RCC 7860 (cell line): Measurements from ENCODE around the gene TCAF1.
"Not testable (repeated sequence)": the region's sequence is repeated elsewhere in the genome, so short reads cannot be mapped to it uniquely, and the experiment has no call there.

ENCODE experiments used
- DNase-seq: peaks from one replicate; pipeline ENCODE4 v3.0.0-alpha.2; 2015; ENCODE audit warnings: low spot score
- FAIRE-seq: peaks from 2 replicates; lab custom pipeline; 2012; peaks lifted over from hg19 to GRCh38; lab: Jason Lieb, UNC

TCAF1 gene

DNA sequence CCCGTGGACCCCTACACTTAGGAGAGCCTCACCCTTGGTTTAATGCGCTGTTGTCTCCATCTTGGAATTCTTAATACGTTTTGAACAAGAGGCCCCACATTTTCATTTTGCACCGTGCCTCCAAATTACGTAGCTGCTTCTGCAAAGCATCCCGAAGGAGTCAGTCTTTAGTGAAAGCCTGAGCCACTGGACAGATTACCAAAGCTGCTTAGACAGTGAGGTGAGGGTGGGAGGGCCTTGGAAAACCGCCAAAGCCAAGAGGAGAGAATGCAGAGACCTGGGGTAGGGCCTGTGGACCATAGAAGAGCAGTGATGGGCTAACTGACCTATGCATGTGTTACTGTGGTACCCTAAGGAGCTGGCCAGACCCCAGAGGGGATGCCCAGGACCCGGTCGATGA lies 4.2 kb upstream of the TCAF1 start:
- FAIRE-seq (no peak), DNase-seq (no peak)

DNA sequence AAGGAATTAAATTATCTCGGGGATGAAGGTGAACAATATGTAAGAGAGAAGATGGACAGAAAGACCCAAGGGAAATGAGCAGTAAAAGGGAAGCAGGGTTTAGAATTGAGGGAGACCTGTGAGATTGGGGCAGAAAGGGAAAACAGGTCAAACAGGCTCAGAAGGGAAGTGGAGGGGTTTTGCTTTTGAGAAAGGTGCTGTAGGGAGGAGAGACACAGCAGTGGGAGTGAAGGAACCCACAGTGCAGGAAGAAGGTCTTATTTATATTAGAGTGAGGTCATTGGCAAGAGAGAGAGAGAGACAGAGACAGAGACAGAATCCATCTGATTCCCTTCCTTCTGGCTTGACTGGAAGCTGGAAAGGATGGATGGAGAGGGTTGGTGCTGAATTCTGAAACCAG lies 3.5 kb upstream of the TCAF1 start:
- FAIRE-seq (no peak), DNase-seq (no peak)

DNA sequence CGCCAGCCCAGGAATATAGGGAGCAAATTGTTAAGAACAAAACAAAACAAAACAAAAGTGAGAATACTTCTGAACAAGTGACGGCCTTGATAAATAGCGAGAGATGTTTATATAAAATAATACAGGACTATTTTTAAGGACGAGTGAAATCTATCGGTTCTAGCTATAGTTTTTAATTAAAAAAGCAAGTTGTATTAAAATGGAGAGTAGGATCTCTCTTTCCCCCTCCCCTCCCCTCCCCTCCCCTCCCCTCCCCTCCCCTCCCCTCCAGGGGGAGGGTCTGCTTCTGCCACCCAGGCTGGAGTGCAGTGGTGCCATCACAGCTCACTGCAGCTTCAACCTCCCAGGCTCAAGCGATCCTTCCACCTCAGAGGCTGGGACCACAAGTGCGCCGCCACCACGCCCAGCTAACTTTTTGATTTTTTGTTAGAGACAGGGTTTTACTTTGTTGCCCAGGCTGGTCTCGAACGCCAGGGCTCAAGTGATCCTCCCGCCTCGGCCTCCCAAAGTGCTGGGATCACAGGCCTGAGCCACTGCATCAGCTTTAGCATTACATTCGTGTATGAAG lies 440 bp upstream of the TCAF1 start:
- DNase-seq (no peak), FAIRE-seq (no peak)

DNA sequence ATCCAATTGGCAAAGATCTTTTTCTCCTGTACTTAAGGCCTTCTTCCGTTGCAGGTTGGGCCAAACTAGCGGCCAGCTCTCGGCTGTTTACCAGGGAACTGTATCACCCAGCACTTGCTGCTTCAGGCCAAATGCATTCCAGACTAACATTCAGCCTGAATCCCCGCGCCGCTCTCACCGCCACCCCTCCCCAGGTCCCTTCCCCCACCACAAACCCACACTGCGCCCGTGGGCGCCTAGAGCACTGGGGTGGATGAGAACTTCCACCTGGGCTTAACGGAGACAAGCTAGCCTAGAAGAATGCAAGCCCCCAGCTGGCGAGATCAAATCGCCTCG lies 676 bp downstream of the TCAF1 start:
- peak; percentile 30 for DNase-seq
- no peak for FAIRE-seq

DNA sequence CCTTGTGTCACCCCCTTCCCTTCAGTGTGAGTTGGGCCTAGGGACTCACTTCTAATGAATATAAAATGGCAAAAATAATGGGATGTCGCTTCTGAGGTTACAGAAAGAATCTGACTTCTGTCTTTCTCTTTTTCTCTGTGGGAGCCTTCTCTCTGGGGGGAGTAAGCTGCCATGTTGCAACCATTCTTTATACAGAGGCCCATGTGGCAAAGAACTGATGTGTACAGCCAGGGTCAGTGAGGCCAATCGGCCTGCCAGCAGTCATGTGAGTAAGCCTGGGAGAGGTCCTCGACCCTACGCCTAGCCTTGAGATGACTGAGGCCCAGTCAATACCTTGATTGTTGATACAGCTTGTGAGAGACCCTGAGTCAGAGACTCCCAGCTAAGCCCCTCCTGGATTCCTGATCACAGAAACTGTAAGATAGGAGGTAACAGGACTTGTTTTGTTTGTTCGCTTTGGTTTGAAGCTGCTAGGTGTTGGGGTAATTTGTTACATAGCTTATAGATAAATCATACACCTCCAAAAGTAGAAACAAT lies 1.7 kb downstream of the TCAF1 start:
- no peak for FAIRE-seq

DNA sequence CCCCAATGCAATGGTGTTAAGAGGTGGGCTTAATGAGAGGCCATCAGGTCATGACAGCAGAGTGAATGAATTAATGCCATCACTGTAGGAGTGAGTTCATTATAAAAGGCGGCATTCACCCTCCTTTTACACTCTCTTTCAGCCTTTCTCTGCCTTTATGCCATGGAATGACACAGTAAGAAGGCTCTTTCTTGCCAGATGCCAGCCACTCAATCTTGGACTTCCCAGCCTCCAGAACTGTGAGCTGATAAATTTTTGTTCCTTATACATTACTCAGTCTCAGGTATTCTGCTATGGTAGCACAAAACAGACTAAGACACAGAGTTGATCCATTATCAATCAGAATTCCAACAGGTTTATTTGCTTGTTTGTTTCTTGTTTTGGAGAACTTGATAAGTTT lies 3.2 kb downstream of the TCAF1 start:
- no peak for DNase-seq
- no peak for FAIRE-seq

More for the DNA sequence above, 1.7 kb downstream of the TCAF1 start:
- peak; percentile 43 for DNase-seq

DNA sequence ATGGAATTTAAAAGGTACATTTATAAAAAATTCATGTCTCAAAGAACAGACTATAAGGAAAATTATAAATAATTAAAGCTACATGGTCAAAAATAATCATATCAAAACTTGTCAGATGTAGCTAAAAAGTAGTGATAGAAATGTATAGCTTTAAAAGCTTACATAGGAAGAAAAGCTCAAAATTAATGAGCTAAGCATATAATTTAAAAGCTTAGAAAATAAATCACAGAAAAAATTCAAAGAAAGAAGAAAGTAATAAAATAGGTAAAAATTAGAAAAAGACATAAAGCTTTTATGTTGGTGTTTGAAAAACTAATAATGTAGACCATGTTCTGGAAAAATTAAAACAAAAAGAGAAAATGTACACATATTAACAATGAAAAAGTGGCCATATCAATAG lies 5.3 kb downstream of the TCAF1 start:
- DNase-seq: no peak
- FAIRE-seq: peak; percentile 48

DNA sequence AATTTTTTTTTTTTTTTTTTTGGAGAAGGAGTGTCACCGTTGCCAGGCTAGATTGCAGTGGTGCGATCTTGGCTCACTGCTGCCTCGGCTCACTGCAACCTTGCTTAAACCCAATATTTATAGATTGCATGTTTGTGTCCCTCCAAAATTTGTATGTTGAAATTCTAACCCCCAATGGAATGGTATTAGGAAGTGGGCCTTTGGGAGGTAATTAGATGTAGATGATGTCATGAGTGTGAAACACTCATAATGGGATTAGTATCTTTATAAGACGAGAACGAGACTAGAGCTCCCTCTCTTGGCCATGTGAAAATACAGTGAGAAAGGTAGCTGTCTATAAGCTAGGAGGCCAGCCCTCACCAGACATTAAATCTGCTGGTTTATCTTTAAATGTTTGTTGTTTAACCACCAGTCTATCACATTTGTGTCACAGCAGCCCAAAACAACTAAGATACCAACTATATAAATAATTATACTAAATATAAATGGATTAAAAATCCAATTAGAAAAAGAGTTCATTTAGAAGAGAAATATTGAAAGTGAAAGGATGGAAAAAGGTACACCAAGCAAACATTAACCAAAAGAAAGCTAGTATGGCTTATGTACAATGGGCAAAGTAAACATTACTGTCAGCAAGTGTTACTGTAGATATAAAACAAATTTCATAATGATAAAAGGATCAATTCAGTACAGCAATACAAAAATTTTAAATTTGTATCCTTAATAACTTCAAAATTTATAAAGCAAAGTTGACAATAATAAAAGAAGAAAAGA lies 9.3 kb downstream of the TCAF1 start:
- DNase-seq (no peak), FAIRE-seq (no peak)

DNA sequence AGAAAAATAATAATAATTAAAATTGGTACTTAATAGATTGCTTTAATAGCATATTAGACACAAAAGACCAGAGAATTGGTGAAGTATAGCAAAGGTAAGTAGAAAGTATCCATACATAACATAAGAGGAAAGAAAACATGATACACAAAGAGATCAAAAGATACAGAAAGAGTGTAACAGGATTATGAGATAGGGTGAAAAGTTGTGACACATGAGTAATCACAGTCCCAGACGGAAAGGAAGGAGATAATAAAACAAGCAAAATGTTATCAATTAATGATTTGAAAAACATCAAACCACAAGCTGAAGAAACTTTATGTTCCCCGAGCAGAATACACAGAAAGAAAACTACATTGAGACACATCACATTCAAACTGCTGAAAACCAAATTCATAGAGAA lies 10.5 kb downstream of the TCAF1 start:
- peak; percentile 29 for FAIRE-seq

DNA sequence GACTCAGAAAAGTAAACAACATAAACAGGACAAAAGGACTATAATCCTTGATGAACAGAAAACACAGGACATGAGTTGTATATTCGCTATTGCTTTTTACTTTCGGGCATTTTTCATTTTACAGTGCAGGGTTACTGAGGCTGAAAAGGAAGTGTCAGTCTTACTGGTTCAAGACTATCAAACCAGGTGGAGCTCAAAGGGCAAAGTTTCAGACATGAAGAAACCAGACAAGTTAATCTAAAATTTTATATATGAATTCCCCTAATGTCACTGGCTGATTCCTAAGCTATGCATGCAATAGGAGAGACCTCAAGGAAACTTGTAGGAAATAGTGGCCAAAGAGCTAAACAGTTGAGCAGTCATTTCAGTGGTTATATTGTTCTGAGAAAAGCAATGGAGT lies 11.4 kb downstream of the TCAF1 start:
- FAIRE-seq (no peak), DNase-seq (no peak)

More for the DNA sequence above, 10.5 kb downstream of the TCAF1 start:
- no peak for DNase-seq

DNA sequence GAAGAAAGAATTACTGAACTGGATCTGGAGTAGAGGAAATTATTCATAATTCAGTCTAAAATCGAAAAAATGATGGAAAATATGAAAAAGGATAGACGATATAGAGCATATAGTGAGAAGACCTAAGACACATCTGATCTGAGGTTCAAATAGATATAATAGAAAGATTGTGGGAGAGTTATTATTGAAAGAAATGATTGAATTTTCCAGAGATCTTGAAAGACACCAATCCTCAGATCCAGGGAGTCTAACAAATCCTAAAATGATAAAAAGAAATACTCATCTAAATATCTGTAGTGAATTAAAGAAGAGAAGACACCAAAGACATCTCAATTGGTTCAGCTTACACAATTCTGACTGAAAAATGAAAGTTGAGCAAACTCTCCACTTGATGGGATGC lies 12.9 kb downstream of the TCAF1 start:
- FAIRE-seq (no peak), DNase-seq (no peak)

DNA sequence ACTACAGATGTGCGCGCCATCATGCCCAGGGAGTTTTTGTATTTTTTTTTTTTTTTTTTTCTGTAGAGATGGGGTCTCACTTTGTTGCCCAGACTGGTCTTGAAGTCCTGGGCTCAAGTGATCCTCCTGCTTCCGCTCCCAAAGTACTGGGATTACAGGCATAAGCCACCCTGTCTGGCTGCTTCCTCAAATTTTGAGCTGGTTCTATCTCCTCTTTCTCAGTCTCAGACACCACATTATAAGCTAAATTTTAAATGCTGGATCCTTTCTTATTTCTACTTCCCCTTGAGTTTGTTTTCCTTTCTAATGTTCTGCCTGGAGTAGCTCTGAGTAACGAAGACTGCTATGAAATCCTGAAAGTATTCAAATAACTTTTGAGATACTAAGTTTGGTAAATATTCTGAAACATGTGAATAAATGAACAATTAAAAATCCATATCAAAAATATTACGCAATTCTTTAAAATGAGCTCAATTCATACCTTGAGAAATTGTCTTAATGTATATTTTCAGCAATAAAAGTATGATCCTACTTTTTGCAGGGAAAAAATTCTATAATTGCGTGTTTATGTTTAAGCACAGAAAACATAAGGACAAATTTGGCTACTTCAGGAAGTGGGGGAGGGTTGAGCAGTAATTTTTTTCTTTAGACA lies 15.0 kb downstream of the TCAF1 start:
- no peak for DNase-seq
- FAIRE-seq: no peak

DNA sequence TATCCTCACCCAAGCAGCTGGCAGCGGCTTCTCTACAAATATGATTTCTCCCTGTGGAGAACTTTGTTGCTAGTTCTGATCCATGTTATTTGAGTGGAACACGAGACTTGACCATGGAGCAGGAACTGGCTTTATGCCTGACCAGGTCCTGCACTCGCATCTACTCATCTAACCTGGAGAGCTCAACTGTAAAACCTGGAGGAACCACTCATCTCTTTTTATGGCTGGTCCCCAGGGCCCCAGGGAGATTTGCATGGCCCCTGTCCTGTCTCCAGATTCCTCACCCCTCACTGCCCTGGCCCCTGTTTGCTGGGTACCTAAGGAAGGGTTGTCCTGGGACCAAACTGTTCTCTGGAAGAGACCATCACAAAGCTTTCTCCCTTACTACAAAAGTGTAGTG lies 16.0 kb downstream of the TCAF1 start:
- DNase-seq (no peak), FAIRE-seq (no peak)

DNA sequence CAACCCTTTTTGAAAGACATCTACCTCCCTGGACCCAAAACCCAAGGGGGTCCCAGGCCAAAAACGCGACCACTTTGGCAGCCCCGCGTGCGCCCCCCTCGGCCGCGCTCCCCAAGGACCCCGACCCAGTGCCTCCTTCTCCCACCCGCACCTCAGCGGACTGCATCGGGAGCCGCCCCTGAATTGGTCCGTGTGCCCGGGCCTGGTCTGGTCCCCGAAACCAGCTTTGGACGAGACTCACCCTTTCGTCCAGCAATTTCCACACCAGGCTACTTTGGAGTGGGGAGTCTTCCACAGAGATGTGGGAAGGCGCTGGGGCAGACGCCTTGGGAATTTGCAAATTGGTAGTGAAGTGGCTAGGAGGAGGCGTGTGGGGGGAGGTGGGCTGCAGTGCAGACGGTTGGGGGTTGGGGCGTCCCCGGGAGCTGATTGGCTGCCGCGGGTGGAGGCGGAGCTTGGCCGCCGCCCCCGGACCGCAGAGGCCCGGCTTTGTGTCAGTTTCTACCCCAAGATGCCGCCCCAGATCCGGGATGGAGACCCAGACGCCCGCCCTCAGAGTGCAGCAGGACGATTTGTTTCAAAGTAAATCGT lies 16.9 kb downstream of the TCAF1 start:
- no peak for FAIRE-seq
- no peak for DNase-seq

DNA sequence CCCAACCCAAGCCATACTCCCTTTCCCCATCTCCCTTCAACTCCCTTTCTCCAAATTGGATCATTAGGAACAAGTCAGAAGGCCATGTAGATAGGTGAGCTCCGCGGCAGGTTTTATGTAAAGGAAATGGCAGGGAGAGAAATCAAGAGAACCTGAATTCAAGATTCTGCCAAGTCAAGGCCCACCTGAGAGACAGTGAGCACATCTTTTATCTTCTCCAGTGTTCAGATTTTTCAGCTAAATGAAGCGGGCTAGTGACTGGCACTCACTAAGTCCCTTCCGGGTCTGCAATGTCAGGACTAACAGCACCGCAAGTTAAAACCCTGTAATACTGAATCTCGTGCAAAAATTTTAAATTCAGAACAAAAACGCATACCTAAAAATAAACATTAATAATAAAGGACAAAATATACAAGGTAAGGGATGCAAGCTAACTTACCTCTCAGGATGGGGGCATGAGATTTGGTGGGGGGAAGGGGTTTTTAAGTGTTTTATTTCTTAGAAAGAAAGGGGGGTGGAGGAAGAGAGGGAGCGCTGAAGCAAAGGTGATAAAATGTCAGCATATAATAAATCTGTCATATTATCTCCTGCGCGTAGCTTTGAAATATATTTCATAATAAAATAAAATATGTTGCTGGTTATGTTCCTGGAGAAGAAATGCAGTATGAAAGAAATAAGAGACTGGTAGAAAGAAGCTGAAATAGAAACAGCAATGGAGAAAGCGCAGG lies 17.6 kb downstream of the TCAF1 start:
- FAIRE-seq (no peak), DNase-seq (no peak)

DNA sequence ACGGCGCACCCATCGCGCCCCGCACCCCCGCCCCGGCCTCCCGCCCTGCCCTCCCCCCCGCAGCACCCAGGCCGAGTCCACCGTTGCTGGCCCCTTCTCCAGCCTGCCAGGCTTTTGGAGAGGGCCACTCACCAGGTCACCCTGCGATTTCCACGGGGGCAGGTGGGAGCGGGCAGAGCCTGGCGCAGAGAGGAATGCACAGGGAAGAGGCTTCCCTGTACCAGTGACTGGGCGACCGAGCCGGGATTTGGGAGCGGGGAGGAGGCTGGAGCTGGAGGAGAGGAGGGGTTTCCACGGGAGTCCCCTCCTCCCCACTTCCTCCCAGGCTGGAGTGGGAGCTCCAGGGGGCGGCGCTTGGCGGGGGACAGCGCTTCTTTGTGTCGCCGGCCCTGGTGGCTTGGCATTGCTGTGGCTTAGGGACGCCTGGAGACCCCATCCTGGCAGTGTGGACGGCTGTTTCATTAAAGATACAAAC lies 19.3 kb downstream of the TCAF1 start:
- FAIRE-seq (no peak), DNase-seq (no peak)

DNA sequence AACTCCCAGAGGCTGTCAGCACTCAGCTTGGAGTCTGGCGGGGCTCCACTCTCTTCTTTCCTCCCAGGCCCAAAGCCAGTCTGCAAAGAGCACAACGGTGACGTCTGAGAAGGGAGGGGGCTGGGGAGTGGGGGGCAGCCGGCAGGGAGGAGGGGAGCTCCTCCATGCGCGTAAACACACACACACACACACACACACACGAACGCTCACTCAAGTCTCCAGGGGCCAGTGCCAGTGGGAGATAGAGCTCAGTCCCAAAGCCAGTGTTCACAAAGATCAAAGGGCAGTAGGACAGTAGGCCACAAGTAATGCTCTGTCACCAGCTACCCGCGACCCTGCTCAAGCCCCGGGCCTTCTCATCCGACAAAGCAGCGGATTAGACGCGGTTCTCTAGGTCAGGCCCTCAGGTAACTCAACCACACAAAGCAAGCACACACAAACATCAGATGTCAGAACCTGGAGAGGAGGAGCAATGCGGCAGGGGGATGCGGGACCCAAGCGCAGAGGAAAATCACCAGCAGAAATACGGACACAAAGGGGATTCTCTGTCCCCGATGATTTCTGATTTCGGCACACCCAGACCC lies 19.9 kb downstream of the TCAF1 start:
- DNase-seq: no peak

DNA sequence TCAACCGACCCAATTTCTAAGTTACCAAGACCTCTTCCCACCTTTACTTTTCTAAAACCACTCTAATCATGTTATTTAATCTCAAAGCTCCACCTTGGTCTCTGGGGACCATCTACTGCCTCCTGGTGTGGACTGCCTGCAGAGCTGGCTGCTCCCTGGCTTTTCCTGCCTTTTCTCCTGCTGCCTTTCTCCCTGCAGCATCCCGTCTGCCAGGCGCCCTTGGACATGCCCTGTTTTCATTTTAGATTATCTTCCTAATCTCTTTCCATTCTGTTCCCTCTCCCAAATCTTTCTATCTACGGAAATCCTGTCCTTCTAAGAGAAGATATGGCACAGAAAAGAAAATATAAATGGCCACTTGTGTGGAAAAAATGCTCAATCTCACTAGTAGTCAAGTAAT lies 23.1 kb downstream of the TCAF1 start:
- DNase-seq: no peak
- FAIRE-seq: no peak

More for the DNA sequence above, 19.9 kb downstream of the TCAF1 start:
- no peak for FAIRE-seq

DNA sequence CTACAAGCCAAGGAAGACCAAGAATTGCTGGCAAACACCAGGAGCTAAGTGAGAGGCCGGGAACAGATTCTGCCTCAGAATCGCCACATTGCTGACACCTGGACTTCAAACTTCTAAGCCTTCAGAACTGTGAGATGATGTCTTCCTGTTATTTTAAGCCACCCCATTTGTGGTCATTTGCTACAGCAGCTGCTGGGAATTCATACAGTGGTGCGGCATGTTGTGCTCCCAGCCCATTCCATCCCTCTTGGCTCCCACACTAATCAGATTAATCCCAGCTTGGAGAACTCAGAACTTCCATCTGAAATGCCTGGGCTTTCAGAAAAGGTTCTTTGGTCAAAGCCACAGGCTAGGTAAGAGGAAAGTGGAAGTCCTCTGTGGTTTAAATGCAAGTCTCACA lies 24.9 kb downstream of the TCAF1 start:
- DNase-seq (no peak), FAIRE-seq (no peak)

DNA sequence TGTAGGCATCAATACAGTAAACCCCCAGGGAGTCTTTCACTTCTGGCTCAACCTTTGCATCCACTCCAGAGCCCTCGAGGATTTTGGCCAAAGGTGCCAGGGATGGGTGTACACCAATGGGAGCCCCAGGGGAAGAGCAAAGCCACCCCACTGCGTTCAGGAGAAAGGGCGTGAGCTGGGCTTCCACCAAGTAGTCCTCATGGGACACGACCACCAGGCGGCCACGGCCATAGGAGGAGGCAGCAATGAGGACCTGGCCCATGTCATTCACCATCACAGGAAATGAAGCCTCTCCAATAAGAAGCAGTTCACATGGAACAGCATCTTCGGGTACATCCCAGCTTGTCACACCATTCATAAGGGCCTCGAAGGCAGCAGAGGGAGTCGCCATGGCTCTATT lies 25.8 kb downstream of the TCAF1 start:
- DNase-seq: no peak
- FAIRE-seq: no peak

DNA sequence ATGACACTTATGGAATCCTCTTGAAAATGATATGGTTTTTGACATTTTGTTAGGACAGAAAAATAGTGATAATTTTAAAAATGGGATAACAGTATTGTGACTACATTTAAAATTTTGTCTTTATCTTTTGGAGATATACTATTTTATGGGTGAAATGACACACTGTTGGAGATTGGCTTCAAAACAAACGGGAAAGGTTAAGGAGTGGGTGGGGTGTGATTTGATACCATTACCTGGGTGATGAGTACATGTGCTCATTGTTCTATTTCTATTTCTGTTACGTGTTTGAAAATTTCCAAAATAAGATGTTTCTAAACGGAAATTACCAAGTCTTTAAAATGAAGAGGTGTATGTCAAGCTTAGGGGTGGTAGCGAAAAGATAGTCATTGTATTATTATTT lies 28.7 kb downstream of the TCAF1 start:
- FAIRE-seq, DNase-seq: not testable (repeated sequence)
